GM06990 (cell line): ENCODE results near the gene MSGN1.

Experiments used
- DNase-seq: peaks from one replicate; pipeline ENCODE4 v3.0.0-alpha.2; 2011; ENCODE audit not compliant: insufficient read length; ENCODE audit errors: extremely low read depth
- H3K27me3 ChIP-seq: replicated peaks from 2 replicates; pipeline ENCODE4 v1.6.0; 2011; ENCODE audit warnings: low read length; ENCODE audit not compliant: control insufficient read depth, insufficient read depth
- H3K36me3 ChIP-seq: 2 replicates; pipeline ENCODE4 v1.5.1; 2011; ENCODE audit warnings: low read length; ENCODE audit not compliant: control insufficient read depth, insufficient read depth
- H3K4me3 ChIP-seq: replicated peaks from 2 replicates; pipeline ENCODE4 v1.5.1; 2011; ENCODE audit warnings: low read depth, mild to moderate bottlenecking, control low read depth, low read length
- CTCF ChIP-seq: IDR thresholded peaks from 2 replicates; pipeline ENCODE4 v1.5.1; 2011; ENCODE audit warnings: low read length, control low read depth, mild to moderate bottlenecking, inconsistent platforms; ENCODE audit not compliant: insufficient read depth, poor library complexity, severe bottlenecking

Gene MSGN1

DNA sequence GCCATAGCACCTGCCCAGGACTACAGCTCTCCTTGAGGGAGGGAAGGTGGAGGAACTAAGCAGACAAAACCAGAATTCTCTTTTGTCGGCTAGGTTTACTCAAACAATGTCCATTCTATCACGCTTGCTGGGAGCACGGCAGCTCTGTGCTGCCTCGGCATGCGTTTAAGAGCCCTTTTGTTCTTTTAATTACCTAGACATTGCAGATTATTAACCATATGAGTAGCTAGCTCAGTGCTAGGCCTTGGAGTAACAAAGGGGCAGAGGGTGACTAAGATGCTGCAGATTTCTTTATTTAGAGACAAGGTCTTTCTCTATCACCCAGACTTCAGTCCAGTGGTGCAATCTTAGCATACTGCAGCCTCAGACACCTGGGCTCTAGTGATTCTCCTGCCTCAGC is 11.1 kb downstream of the MSGN1 start:
- Histone ChIP-seq H3K36me3 (no peaks in the 10 kb centered on the region), H3K4me3 (no peak overlapping the region), H3K27me3 (no peaks in the 10 kb centered on the region)
- DNase-seq = no peak
- no peak for TF ChIP-seq CTCF

DNA sequence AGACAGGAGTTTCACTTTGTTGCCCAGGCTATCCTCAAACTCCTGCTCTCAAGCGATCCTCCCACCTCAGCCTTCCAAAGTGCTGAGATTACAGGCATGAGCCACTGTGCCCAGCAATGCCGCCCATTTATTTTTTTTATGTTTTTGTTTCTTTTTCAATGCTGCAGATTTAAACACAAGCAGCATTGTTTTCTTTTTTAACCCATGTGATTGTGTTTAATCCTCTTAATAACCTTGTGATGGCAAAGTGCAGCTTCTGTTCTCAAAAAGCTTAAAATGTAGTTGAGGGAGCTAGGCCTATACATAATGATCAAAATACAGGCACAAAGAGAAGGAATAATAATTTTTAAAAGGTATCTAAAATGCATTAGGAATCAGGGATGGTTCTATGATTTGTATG is 11.5 kb downstream of the MSGN1 start:
- no peak for DNase-seq
- no peaks in the 10 kb centered on the region for H3K36me3 ChIP-seq
- TF ChIP-seq CTCF = no peak

DNA sequence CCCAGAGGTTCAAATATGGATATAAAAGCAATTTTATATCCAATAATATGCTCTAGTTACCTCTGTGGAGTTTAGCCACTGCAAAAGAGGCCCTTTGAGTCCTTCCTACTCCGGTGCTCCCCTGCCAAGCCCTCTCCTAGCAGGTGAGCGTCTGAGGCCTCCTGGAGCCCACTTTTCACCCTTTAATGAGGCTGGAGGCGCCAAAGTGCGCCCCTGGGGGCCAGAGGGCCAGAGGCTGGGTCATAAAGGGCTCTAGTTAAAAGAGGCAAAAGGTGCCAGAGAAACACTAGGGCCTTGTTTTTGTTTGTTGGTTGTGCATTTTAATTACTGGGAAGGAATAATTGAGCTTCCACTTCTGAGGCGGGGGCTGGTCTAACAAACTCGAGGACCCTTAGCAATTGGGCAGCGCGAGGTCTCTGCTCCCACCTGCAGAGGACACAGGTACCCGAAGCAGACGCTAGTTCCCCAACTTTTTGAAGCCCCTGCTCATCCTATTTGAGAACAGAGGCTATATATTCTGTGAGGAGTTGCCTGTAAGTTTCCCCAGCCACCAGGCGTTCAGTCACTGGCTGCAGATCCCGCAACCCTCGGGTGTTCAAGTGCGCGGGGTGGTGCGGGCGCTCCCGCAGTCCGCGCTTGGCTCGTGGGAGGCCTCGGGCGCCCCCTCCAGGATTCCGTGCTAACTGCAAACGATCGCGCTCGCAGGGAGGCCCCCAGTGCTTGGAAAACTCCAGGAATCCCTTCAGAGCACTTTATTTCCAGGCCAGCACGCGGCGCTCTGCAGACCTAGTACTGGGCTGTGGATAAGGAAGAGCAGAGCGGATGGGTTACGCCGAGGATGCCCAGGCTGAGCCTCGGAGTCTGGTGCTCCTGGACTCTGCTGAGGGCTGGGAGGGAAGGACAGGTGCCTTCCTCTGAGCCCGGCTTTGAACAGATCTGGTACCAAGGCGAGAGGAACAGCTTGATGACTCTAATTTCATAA is 14.1 kb downstream of the MSGN1 start:
- H3K4me3 ChIP-seq = no peak overlapping the region; the same call in 1 of the 2 replicates
- DNase-seq = peak; percentile 65
- no peaks in the 10 kb centered on the region for H3K36me3 ChIP-seq
- TF ChIP-seq CTCF = peak; percentile 94
- H3K27me3 ChIP-seq = no peaks in the 10 kb centered on the region

More for the DNA sequence above, 11.5 kb downstream of the MSGN1 start:
- no peaks in the 10 kb centered on the region for H3K27me3 ChIP-seq
- no peak overlapping the region for H3K4me3 ChIP-seq

DNA sequence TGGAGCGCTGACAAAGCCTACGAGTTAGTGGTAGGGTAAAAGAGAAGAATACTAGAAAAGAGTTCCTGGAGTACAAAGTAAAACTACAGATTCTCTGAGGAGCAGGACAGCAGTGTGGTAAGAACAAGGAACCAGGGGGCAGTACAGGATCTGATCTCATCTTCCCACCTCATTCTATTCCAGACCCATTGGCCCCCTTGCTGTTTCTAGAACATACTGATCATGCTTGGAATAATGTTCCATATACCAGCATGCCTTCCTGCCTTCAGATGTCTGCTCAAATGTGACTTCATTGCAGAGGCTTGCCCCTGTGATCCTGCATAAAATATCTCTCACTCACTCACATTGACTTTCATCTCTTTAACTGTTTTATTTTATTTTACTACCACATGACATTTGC is 19.3 kb downstream of the MSGN1 start:
- TF ChIP-seq CTCF = no peak
- no peaks in the 10 kb centered on the region for H3K27me3 ChIP-seq
- H3K4me3 ChIP-seq = no peak overlapping the region
- no peak for DNase-seq
- no peaks in the 10 kb centered on the region for H3K36me3 ChIP-seq

DNA sequence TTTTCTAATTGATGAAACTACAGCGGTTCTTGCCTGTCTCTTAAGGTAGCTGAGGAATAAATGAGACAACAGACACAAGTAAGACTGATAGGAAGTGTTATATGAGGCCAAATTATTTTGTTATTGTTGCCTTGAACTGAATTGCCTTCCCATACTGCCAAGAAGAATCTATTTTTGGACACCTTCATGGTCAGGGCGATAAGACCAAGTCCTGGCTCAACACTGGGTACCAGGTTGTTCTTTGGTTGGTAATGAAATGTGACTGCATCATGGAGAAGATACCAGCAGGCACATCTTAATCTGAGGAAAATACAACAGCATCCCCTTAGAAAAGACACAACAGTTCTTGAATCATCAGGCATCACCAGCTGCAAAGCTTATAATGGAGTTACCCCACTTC is 23.7 kb downstream of the MSGN1 start:
- Histone ChIP-seq H3K4me3 (no peak overlapping the region), H3K36me3 (no peaks in the 10 kb centered on the region), H3K27me3 (no peaks in the 10 kb centered on the region)
- TF ChIP-seq CTCF = no peak
- no peak for DNase-seq

DNA sequence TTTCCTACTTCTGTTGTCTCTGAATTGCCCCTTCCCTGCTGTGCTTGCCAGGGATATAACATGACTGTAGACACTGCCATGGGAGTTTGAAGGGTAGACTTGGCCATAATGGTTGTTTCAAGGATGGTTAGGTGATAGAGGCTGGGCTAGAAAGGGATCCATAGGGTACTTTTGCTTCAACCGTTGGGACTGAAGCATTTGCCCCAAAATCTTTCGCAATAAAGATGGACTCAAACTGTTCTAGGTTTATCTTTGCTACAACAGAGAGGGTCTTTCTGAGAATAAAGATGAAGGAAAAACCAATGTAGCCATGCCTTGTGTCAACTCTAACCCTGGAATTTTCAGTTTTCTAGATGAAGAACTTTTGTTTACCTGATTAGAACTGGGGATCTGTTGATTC is 27.2 kb downstream of the MSGN1 start:
- no peaks in the 10 kb centered on the region for H3K27me3 ChIP-seq

More for the DNA sequence above, 27.2 kb downstream of the MSGN1 start:
- H3K36me3 ChIP-seq = no peaks in the 10 kb centered on the region
- no peak for TF ChIP-seq CTCF
- H3K4me3 ChIP-seq = no peak overlapping the region
- DNase-seq = no peak
